Activated T-cell treated with anti-CD3 and anti-CD28 coated beads, Interleukin-2, amount 50 U/mL, for 72 hours (primary cell): ENCODE data around the gene ZBTB38. TPM values are rescaled to one million over a fixed set of nuclear protein-coding genes. Genes with fewer than 3 reads are reported as not detected.

ENCODE experiments used
- ATAC-seq, 2 donors: fragments of 150-1000 bp; cut with Tn5 transposase; replicated peaks in 1 of 2; 2 replicates each; pipeline ENCODE4 v1.10.0; 2021; ENCODE audit warnings: moderate library complexity in 2 of 2, mild to moderate bottlenecking in 1 of 2
- DNase-seq, 2 donors: peaks; one replicate each; pipeline ENCODE4 v3.0.0; 2021 to 2022; ENCODE audit warnings: mixed read lengths in 1 of 2
- H3K27ac Mint-ChIP-seq: one replicate; pipeline ENCODE4 v1.8.0; 2022; ENCODE audit warnings: mild to moderate bottlenecking, moderate library complexity, mixed read lengths
- H3K27me3 Mint-ChIP-seq: one replicate; pipeline ENCODE4 v1.8.0; 2022; ENCODE audit warnings: low read depth, mixed read lengths
- H3K36me3 Mint-ChIP-seq, 2 donors: one replicate each; pipeline ENCODE4 v1.8.0; 2022; ENCODE audit warnings: mixed read lengths in 2 of 2, mild to moderate bottlenecking in 1 of 2; ENCODE audit not compliant: insufficient read depth in 2 of 2
- H3K4me1 Mint-ChIP-seq: one replicate; pipeline ENCODE4 v1.8.0; 2022; ENCODE audit warnings: low read depth, mixed read lengths
- H3K4me3 Mint-ChIP-seq, 2 donors: one replicate each; pipeline ENCODE4 v1.8.0; 2022; ENCODE audit warnings: mild to moderate bottlenecking in 2 of 2, mixed read lengths in 2 of 2, moderate library complexity in 2 of 2
- H3K9me3 Mint-ChIP-seq, 2 donors: one replicate each; pipeline ENCODE4 v1.8.0; 2022; ENCODE audit warnings: mixed read lengths in 2 of 2
- total RNA-seq, 2 donors: library from RNA; stranded (reverse); gene quantifications; one replicate each; pipeline ENCODE4 v1.2.3, GENCODE V29; 2022

The ZBTB38 gene
- total RNA-seq, 2 donors from 2014 or later: 50.7 to 82.9 TPM

DNA sequence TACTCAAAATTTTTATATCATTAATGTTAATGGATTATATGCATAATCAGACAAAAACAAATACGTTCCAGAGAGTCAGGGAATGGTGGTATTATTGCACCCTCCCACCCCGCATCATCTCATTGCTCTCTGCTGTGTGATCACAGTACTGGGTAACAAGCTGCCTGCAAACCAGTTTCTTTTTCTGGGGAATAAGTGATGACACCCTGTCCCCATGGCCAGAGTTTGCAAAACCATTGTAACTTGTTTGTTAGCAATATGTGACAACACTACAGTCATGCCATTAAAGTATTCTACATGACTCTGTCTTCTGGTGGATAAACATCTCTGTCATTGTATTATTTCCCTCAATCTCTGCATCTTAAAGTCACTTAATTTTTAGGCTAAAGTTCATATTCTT lies 39.5 kb downstream of the ZBTB38 start:
- ATAC-seq: peak; percentile 20 to 42
- Mint-ChIP-seq H3K9me3 (no peaks in the 10 kb centered on the region), H3K27ac (peak overlapping the region; percentile 64), H3K4me3 (peak overlapping the region in 1 of 2 donors; percentile 38), H3K36me3 (peaks cover 17 to 20% of the 10 kb centered on the region in 2 donors), H3K27me3 (no peaks in the 10 kb centered on the region), H3K4me1 (peaks cover 74% of the 10 kb centered on the region)
- DNase-seq: no peak

DNA sequence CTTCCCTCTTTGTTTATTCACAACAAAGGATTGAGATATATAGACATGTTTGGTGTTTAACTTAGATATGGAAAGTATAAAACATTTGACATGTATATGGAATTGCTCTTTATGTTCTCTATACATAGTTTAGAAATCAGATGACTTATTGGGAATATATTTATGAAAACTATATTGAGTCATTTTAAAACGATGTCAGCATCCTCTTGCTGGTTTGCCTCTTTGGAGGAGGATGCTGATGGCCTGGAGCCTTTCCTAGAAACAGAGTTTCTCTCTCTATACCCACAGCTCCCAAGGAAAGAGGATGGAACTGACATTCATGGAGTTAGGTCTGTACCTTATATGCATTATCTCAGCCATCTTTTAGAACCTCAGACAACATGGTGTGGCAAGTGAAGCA lies 40.3 kb downstream of the ZBTB38 start:
- peaks cover 21 to 23% of the 10 kb centered on the region in 2 donors for H3K36me3 Mint-ChIP-seq
- H3K4me1 Mint-ChIP-seq: peaks cover 81% of the 10 kb centered on the region
- ATAC-seq: no peak
- H3K9me3 Mint-ChIP-seq: no peaks in the 10 kb centered on the region
- no peak for DNase-seq
- peak overlapping the region in 1 of 2 donors; percentile 36 for H3K4me3 Mint-ChIP-seq
- peak overlapping the region; percentile 63 for H3K27ac Mint-ChIP-seq
- no peaks in the 10 kb centered on the region for H3K27me3 Mint-ChIP-seq

DNA sequence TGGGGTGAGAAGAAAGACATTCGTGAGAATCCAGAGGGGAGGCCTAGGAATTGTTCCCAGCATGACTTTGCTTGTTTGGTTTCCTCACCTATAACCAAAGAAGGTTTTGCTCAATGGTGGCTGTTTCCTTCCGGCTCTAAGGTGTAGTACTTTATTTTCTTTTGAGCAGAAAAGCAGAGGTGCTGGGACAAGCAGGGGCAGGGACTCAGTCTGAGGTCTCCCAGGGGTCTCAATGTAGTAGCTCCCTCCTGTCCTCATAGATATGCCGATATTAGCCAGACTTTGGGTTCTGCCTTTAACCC lies 41.6 kb downstream of the ZBTB38 start:
- Mint-ChIP-seq H3K27me3 (no peaks in the 10 kb centered on the region), H3K36me3 (peaks cover 19 to 23% of the 10 kb centered on the region in 2 donors), H3K4me1 (peaks cover 83% of the 10 kb centered on the region), H3K27ac (peak overlapping the region; percentile 97), H3K9me3 (no peaks in the 10 kb centered on the region), H3K4me3 (peak overlapping the region; percentile 17 to 48)
- ATAC-seq (no peak), DNase-seq (no peak)

DNA sequence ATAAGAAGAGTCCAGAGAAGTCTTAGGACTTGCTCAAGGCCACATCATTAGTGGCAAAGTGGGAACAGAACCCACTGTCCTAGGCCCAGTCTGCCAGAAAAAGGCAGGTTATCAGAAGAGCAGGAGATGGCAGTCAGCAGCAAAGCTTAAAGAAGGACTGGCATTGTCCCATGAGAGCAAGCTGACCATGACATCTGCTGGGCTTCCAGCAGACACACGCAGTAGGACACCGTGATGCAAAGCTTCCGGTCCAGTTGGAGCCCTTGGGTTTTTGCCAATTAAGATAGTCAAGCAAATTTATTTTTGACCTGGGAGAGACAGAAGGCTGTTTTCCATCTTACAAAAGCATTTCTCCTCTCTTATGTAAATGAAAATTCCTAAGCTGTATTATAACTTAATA lies 42.1 kb downstream of the ZBTB38 start:
- Mint-ChIP-seq H3K4me1 (peaks cover 88% of the 10 kb centered on the region), H3K4me3 (peak overlapping the region; percentile 48 to 51), H3K27me3 (no peaks in the 10 kb centered on the region), H3K27ac (peak overlapping the region; percentile 97), H3K9me3 (no peaks in the 10 kb centered on the region), H3K36me3 (peaks cover 21 to 23% of the 10 kb centered on the region in 2 donors)
- ATAC-seq (no peak), DNase-seq (no peak)

DNA sequence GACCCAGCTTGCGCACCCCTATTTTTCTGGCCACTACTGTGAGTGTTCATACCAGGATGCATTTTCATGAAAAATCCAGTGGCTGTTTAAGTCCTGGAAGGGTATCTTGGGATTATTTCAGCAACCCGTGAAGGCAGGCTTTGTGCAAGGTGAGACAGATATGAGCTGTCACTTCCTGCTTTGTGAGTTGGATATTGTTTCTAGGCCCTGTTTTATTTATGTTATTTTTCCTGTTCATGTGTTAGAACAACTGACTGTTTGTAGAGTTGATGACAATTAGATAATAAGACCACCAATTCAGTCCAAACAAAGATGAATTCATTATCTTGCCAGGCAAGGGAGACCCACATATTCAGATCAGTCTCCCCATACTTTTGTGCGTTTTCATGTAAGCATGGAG lies 42.5 kb downstream of the ZBTB38 start:
- Mint-ChIP-seq H3K36me3 (peaks cover 20 to 21% of the 10 kb centered on the region in 2 donors), H3K4me3 (peak overlapping the region; percentile 85 to 90), H3K4me1 (peaks cover 91% of the 10 kb centered on the region), H3K9me3 (no peaks in the 10 kb centered on the region), H3K27ac (peak overlapping the region; percentile 97), H3K27me3 (no peaks in the 10 kb centered on the region)
- DNase-seq (no peak), ATAC-seq (no peak)

DNA sequence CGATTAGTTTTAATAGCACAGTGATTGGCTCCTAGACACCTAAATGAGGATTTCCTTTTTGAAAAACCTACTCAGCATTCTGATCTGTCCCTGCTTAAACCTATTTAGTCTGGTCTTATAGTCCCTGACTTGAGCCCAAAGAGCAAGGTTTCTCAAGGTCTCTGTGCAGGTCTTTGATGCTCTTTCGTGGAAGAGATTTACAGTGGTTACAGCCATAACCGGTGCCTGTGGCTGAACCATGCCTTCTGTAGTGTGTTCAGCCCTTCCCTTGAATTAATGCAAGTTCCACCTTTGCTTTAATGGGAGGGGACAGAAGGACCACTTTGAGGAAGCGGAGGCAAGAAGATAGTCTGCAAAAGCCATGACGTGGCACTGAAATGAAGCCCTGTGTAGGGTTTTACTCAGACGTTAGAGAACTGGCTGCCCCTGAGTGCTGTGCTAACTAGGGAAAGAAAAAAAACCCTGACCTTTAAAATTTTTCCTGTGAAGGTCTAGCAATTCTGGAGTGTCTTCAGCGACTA lies 43.0 kb downstream of the ZBTB38 start:
- peak; percentile 48 to 55 for DNase-seq
- peak; percentile 29 to 44 for ATAC-seq
- Mint-ChIP-seq H3K27ac (peak overlapping the region; percentile 97), H3K4me3 (peak overlapping the region; percentile 85 to 90), H3K27me3 (no peaks in the 10 kb centered on the region), H3K36me3 (peaks cover 16 to 17% of the 10 kb centered on the region in 2 donors), H3K4me1 (peaks cover 86% of the 10 kb centered on the region), H3K9me3 (no peaks in the 10 kb centered on the region)

DNA sequence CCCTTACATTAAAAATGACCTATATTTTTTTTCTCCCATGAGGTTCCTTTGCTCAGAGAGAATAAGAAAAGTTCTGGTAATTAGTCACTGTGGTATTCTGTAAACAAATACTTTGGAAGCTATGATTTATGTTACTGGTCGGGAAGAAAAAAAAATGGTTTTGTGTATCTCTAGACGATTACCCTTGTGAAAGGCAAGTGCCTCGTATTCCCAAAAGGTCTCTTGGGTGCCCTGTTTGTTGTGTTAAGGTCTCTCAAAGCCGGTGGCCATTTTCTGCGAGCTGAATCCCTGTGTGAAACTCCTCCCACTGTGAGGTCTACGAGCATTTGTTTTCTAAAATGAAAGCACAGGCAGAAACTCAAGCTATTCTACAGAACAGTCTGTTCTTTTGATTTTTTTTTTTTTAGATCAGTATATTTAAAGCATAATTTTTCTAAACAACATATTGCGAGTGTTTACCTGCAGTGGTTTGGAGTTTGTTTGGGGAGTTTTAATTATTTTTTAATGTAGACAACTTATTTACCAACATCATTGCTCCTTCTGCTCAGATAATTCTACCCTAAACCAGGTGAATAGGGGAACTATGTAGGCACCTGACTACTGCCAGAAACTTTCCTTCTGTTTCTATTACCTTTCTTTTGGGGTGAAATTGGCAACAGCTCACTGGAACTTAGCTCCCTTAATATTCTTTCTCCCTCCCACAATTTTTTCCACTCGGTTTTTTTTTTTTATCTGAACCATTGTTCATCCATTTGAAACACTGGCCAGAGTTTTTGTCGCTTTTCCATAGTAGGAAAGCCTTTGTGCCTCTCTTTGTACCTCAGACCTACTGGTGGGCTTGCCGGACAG lies 44.0 kb downstream of the ZBTB38 start:
- Mint-ChIP-seq H3K4me3 (peak overlapping the region; percentile 85 to 90), H3K9me3 (no peaks in the 10 kb centered on the region), H3K27ac (peak overlapping the region; percentile 97), H3K36me3 (peaks cover 17 to 22% of the 10 kb centered on the region in 2 donors), H3K27me3 (no peaks in the 10 kb centered on the region), H3K4me1 (peaks cover 82% of the 10 kb centered on the region)
- DNase-seq (peak; percentile 52 to 61), ATAC-seq (peak in 1 of 2 donors; percentile 16)

DNA sequence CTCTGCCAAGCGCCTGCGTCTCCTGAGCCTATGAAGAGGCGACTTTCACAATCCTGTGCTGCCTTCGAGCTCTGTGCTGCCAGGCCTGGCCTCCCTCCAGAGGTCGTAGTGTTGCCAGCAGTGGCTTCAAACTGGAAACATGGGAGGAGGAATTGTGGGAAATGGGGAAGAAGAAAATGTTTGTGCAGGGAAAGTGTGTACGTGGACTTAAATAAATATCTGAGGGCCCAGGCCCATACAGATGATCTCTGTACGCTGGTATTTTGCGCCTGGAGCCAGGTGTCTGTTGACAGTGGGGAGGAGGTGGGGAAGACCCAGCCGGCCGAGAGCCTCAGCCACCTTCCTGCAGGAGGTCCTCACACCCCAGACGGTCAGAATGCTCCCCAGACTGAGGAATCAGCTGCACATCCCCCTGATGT lies 44.6 kb downstream of the ZBTB38 start:
- Mint-ChIP-seq H3K36me3 (peaks cover 19 to 24% of the 10 kb centered on the region in 2 donors), H3K27ac (peak overlapping the region; percentile 97), H3K9me3 (no peaks in the 10 kb centered on the region), H3K4me1 (peaks cover 85% of the 10 kb centered on the region), H3K27me3 (no peaks in the 10 kb centered on the region), H3K4me3 (peak overlapping the region; percentile 85 to 90)
- no peak for DNase-seq
- no peak for ATAC-seq

DNA sequence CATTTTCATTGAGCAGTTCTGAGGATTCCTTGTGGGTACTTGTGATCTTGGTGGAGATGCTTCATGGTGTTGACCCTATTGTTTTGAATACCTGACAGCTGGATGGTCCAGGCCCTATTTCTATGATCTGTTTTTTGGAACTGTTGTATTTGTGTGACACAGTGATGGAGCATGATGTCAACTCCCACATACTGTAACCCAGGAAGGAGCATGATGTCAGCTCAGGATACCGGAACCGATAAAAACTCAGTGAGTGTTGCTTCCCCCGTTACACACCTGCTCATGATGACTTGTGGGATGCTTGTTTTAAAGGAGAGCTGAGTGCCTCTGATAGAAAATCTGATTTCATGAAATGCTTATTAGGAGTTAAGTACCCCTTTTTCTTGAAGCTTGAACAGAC lies 45.1 kb downstream of the ZBTB38 start:
- no peaks in the 10 kb centered on the region for H3K27me3 Mint-ChIP-seq
- peak overlapping the region; percentile 97 for H3K27ac Mint-ChIP-seq
- H3K4me1 Mint-ChIP-seq: peaks cover 85% of the 10 kb centered on the region
- peak overlapping the region; percentile 85 to 90 for H3K4me3 Mint-ChIP-seq
- peaks cover 22 to 27% of the 10 kb centered on the region in 2 donors for H3K36me3 Mint-ChIP-seq
- no peaks in the 10 kb centered on the region for H3K9me3 Mint-ChIP-seq
- DNase-seq: peak; percentile 33 to 52
- peak; percentile 37 to 59 for ATAC-seq

DNA sequence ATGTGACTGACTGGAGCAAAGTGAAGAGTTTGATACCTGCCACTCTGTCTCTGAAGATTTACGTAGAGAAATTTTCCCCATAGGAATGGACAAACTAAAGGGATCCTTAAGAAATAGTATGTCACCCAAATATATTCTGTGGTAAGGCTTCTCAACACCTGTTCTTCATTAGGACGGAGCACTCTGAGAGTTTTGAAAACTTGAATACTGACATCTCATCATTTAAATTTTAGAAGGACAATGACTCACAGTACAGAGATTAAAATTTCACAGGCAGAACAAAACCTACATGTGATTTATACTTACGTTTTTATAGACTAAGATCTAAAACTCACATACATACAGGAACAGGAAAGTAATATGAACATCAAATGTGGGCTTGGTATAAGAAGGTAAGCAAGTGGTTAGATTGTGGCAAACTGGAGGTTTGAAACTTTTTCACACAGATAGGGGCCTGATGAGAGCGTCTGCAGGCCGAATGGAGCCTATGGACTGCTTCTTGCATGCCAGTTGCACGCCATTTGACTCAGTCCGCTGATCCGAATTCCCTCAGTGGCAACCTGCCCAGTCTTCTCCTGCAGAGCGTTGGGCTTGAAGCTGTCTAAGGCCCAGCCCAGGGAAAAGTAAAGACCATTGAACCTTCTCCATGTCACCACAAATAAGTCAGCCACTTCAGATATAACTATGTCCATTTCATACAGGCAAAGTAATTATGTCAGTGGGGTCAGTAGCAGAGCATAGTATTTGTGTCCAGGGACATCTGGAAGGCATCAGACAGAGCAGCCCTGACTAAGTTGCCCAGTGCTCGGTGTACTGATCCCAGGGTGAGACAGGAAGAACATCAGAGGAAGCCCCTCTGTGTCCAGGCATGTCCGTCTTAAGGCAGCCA lies 45.7 kb downstream of the ZBTB38 start:
- ATAC-seq: peak; percentile 69 to 86
- peak overlapping the region; percentile 85 to 90 for H3K4me3 Mint-ChIP-seq
- H3K27ac Mint-ChIP-seq: peak overlapping the region; percentile 97
- H3K27me3 Mint-ChIP-seq: no peaks in the 10 kb centered on the region
- peak; percentile 57 to 61 for DNase-seq
- H3K4me1 Mint-ChIP-seq: peaks cover 86% of the 10 kb centered on the region
- H3K9me3 Mint-ChIP-seq: peaks cover 2% of the 10 kb centered on the region in 2 donors
- peaks cover 25 to 33% of the 10 kb centered on the region in 2 donors for H3K36me3 Mint-ChIP-seq

DNA sequence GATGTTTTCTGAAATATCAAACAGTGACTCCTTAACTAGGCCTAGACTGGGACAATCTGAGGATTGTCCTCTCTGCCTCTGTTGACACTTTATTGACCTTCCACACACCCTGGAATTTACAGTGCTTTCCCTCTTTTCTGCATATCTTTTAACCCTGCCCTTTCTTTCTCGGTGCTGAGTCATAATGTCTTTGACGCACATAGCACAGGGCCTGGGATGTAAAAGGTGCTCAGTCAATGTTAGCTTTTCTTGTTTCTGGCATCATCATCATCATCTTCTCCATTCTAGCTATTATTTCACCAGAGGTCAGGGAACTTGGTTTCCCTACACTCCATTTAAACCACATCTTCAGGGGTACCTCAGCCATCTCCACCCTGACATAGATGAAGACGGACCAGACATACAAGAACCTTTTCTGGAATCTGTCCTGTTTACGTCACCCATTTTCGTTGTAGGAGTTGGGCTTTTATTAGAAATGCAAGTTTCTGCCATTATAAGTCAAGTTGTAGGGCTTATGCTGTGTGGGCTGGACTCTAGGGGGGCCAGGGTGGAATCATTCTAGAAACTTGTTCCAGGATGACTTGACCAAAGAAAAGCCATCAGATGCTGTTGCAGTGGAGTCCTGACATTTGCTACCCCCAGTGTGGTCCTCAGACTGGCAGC lies 46.6 kb downstream of the ZBTB38 start:
- Mint-ChIP-seq H3K4me3 (peak overlapping the region; percentile 85 to 90), H3K9me3 (peaks cover 2% of the 10 kb centered on the region in 2 donors), H3K27ac (peak overlapping the region; percentile 97), H3K36me3 (peaks cover 25 to 40% of the 10 kb centered on the region in 2 donors), H3K27me3 (no peaks in the 10 kb centered on the region), H3K4me1 (peaks cover 82% of the 10 kb centered on the region)
- ATAC-seq (peak; percentile 28 to 51), DNase-seq (peak; percentile 23 to 41)

DNA sequence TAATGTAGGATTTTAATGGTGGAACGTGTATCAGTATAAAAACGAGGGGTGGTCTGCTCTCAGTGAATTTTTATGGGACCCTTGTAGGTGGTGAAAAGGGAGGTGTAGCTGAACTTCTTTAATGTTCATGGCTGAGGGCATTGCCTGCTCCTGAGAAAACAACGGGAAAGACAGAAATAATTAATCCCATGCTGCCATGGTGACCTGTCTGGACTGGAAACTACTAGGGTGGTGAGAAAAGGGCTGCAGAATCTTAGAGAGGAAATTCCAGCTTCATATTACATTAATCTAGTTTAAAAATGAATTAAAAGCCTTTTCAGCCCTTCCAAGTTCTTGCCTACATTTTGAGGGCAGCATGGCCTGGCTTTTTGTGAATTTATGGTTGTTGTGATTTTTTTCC lies 47.6 kb downstream of the ZBTB38 start:
- Mint-ChIP-seq H3K27ac (peak overlapping the region; percentile 97), H3K36me3 (peaks cover 25 to 46% of the 10 kb centered on the region in 2 donors)

More for the DNA sequence above, 47.6 kb downstream of the ZBTB38 start:
- ATAC-seq (no peak), DNase-seq (no peak)
- Mint-ChIP-seq H3K9me3 (peaks cover 2% of the 10 kb centered on the region in 2 donors), H3K27me3 (no peaks in the 10 kb centered on the region), H3K4me3 (no peak overlapping the region), H3K4me1 (peaks cover 74% of the 10 kb centered on the region)
